ENCODE measurements around the gene ARHGEF5. TPM values are rescaled to one million over a fixed set of nuclear protein-coding genes. Genes with fewer than 3 reads are reported as not detected.

Gene ARHGEF5
- total and polyA plus RNA-seq, 2 of the 13 experiments (the other 11 are each of a cell fraction or from before 2014, with no cell fraction given) = 1.2 to 1.3 TPM

DNA sequence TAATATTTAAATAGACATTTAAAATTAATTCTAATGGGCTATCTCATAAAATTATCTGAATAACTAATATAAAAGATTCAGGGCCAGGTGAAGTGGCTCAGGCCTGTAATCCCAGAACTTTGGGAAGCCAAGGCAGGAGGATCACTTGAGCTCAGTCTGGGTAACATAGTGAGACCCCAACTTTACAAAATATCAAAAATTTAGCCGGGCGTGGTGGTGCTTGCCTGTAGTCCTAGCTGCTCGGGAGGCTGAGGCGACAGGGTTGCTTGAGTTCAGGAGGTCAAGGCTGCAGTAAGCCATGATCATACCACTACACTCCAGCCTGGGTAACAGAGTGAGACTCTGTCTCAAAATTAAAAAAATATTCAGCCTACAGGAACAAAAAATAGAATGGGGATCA lies 35.8 kb downstream of the ARHGEF5 start:
- 56% methylated on average over 4 of the region's 4 CpGs for WGBS (ENCODE audit: low lambda C conversion rate)
- CTCF ChIA-PET (ENCODE audit: low intra/inter-chr PET ratio, low total read pairs) = interaction anchor here (2.2 kb wide), 1 partner anchor 213 kb away, joined by 15 read pairs; no protein-coding TSS in a partner anchor

GRCh38 chr7:144391823-144392255 lies 36.6 kb downstream of the ARHGEF5 start:
- 3% methylated on average over 8 of the region's 8 CpGs for WGBS (ENCODE audit: low lambda C conversion rate)
- no peaks in the 10 kb centered on the region for H3K79me2 ChIP-seq (ENCODE audit: insufficient read depth, low read length)
- H3K4me3 ChIP-seq (replicated peaks in 1 of 3; ENCODE audit: insufficient read depth in 1 of 3, low read depth in 2 of 3, low read length in 3 of 3) = no peak overlapping the region
- CTCF ChIA-PET (ENCODE audit: low intra/inter-chr PET ratio, low total read pairs) = interaction anchor here (2.2 kb wide), 1 partner anchor 214 kb away, joined by 15 read pairs; no protein-coding TSS in a partner anchor
- H3K27ac ChIP-seq (ENCODE audit: extremely low read length, insufficient read depth, low read length) = no peak overlapping the region
- intact Hi-C loops (cut with micrococcal nuclease; ENCODE audit: unreplicated experiment) = no loop called here
- ATAC-seq (peak; percentile 92), DNase-seq (ENCODE audit: low spot score) (peak; percentile 46), FAIRE-seq (peak; percentile 79)
- H3K9me3 ChIP-seq (ENCODE audit: low read length) = no peaks in the 10 kb centered on the region
- H2AFZ ChIP-seq (ENCODE audit: low read length) = no peak overlapping the region
- no peaks in the 10 kb centered on the region for H3K4me1 ChIP-seq (ENCODE audit: insufficient read depth, low read length)
- BruUV-seq (replicated peaks) = no TSS peak
- in situ Hi-C loops (cut with HindIII; ENCODE audit: extremely low pct_ligation_motif_present, low pct_unique_long_range_greater_than_20kb) = loop anchor here (10.0 to 25.0 kb wide), 2 partner anchors 217 to 505 kb away; no protein-coding TSS in a partner anchor
- H4K20me1 ChIP-seq (ENCODE audit: insufficient read depth, low read length) = no peaks in the 10 kb centered on the region
- H3K27me3 ChIP-seq (ENCODE audit: control insufficient read depth in 1 of 2, insufficient read depth in 2 of 2, low read length in 2 of 2) = peaks cover 0 to 5% of the 10 kb centered on the region in 2 experiments; a peak in 2 of 5 replicates
- no peaks in the 10 kb centered on the region for H3K36me3 ChIP-seq (replicated peaks in 1 of 2; ENCODE audit: control insufficient read depth in 1 of 2, insufficient read depth in 2 of 2, low read length in 2 of 2)
- POLR2A ChIA-PET = no interaction called here
- no peak overlapping the region for H3K9ac ChIP-seq (ENCODE audit: insufficient read depth, low read depth, low read length)
- H3K4me2 ChIP-seq (ENCODE audit: low read depth, low read length) = peak overlapping the region; percentile 13
- TF ChIP-seq, protein P1, sequence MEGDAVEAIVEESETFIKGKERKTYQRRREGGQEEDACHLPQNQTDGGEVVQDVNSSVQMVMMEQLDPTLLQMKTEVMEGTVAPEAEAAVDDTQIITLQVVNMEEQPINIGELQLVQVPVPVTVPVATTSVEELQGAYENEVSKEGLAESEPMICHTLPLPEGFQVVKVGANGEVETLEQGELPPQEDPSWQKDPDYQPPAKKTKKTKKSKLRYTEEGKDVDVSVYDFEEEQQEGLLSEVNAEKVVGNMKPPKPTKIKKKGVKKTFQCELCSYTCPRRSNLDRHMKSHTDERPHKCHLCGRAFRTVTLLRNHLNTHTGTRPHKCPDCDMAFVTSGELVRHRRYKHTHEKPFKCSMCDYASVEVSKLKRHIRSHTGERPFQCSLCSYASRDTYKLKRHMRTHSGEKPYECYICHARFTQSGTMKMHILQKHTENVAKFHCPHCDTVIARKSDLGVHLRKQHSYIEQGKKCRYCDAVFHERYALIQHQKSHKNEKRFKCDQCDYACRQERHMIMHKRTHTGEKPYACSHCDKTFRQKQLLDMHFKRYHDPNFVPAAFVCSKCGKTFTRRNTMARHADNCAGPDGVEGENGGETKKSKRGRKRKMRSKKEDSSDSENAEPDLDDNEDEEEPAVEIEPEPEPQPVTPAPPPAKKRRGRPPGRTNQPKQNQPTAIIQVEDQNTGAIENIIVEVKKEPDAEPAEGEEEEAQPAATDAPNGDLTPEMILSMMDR (CRISPR knock-in tag; IDR thresholded peaks at IDR 0.05) = peak; percentile 70
- peak; percentile 57; the same call in 1 of the 2 replicates for TF ChIP-seq FOXK1 (CRISPR knock-in tag; IDR thresholded peaks at IDR 0.05; ENCODE audit: borderline replicate concordance, low read depth)
- no peak for TF ChIP-seq ZNF614 (CRISPR knock-in tag; IDR thresholded peaks at IDR 0.05; ENCODE audit: borderline replicate concordance)
- no peak for TF ChIP-seq ZNF776 (CRISPR knock-in tag; IDR thresholded peaks at IDR 0.05)
- peak; percentile 58 for TF ChIP-seq SMC3 (IDR thresholded peaks at IDR 0.05; ENCODE audit: low read length)
- no peak for TF ChIP-seq ZNF747 (CRISPR knock-in tag; IDR thresholded peaks at IDR 0.05; ENCODE audit: borderline replicate concordance)
- TF ChIP-seq FOXA1 (IDR thresholded peaks at IDR 0.05) = no peak
- TF ChIP-seq FOXA1 (CRISPR knock-in tag; IDR thresholded peaks at IDR 0.05) = 0 out of 2 replicates have a peak, but pooled peaks have one; percentile 30
- no peak for TF ChIP-seq YY1 (IDR thresholded peaks at IDR 0.05; ENCODE audit: insufficient read depth, insufficient replicate concordance, low read depth, low read length)
- TF ChIP-seq FOXA3 (CRISPR knock-in tag; IDR thresholded peaks at IDR 0.05) = peak; percentile 45
- no peak for TF ChIP-seq GLMP (CRISPR knock-in tag; IDR thresholded peaks at IDR 0.05; ENCODE audit: borderline replicate concordance)
- peak; percentile 79 for TF ChIP-seq STAG1 (CRISPR knock-in tag; IDR thresholded peaks at IDR 0.05)
- no peak for TF ChIP-seq ZNF629 (CRISPR knock-in tag; conservative IDR thresholded peaks at IDR 0.05)

More for the DNA sequence above, 35.8 kb downstream of the ARHGEF5 start:
- Histone ChIP-seq H3K27ac (ENCODE audit: extremely low read length, insufficient read depth, low read length) (no peak overlapping the region), H3K4me3 (replicated peaks in 1 of 3; ENCODE audit: insufficient read depth in 1 of 3, low read depth in 2 of 3, low read length in 3 of 3) (no peak overlapping the region), H3K9me3 (ENCODE audit: low read length) (no peaks in the 10 kb centered on the region), H3K36me3 (replicated peaks in 1 of 2; ENCODE audit: control insufficient read depth in 1 of 2, insufficient read depth in 2 of 2, low read length in 2 of 2) (no peaks in the 10 kb centered on the region), H3K4me2 (ENCODE audit: low read depth, low read length) (no peak overlapping the region), H4K20me1 (ENCODE audit: insufficient read depth, low read length) (no peaks in the 10 kb centered on the region), H3K9ac (ENCODE audit: insufficient read depth, low read depth, low read length) (no peak overlapping the region), H3K27me3 (ENCODE audit: control insufficient read depth in 1 of 2, insufficient read depth in 2 of 2, low read length in 2 of 2) (peaks cover 0 to 2% of the 10 kb centered on the region in 2 experiments; a peak in 2 of 5 replicates), H3K79me2 (ENCODE audit: insufficient read depth, low read length) (no peaks in the 10 kb centered on the region), H2AFZ (ENCODE audit: low read length) (no peak overlapping the region), H3K4me1 (ENCODE audit: insufficient read depth, low read length) (no peaks in the 10 kb centered on the region)
- DNase-seq (ENCODE audit: low spot score) = no peak
- FAIRE-seq = no peak
- TF ChIP-seq RNF2 (conservative IDR thresholded peaks at IDR 0.05; ENCODE audit: low read depth) (no peak), ZNF775 (CRISPR knock-in tag; IDR thresholded peaks at IDR 0.05; ENCODE audit: borderline replicate concordance) (no peak), ATF5 (CRISPR knock-in tag; IDR thresholded peaks at IDR 0.05; ENCODE audit: low read depth) (no peak), ZNF468 (CRISPR knock-in tag; IDR thresholded peaks at IDR 0.05) (no peak)
- intact Hi-C loops (cut with micrococcal nuclease; ENCODE audit: unreplicated experiment) = no loop called here
- POLR2A ChIA-PET = no interaction called here
- ATAC-seq = no peak; the same call in 2 of the 3 replicates
- no TSS peak for BruUV-seq (replicated peaks)
- in situ Hi-C loops (cut with HindIII; ENCODE audit: extremely low pct_ligation_motif_present, low pct_unique_long_range_greater_than_20kb) = loop anchor here (10.0 to 25.0 kb wide), 2 partner anchors 216 to 504 kb away; no protein-coding TSS in a partner anchor
